Thoracic aorta (tissue), 2 donors: ENCODE measurements around the gene SMTN. TPM values are rescaled to one million over a fixed set of nuclear protein-coding genes. Genes with fewer than 3 reads are reported as not detected.
A peak's percentile ranks its signal among the peaks of the same experiment; 100 is the strongest.

Experiments
- ATAC-seq: fragments of 150-250 bp; one replicate; pipeline ENCODE4 v1.8.0; 2017; ENCODE audit warnings: low read depth; ENCODE audit not compliant: insufficient number of reproducible peaks, low FRiP score
- DNase-seq: peaks from one replicate; pipeline ENCODE4 v3.0.0-alpha.2; 2020; ENCODE audit warnings: low spot score
- H3K27ac ChIP-seq, 2 donors: fragments of 200-600 bp; sonication (generic); 1 replicate in 1 of 2; 2 replicates in 1 of 2; pipeline ENCODE4 v1.5.1; 2016; ENCODE audit warnings: mild to moderate bottlenecking in 2 of 2, moderate library complexity in 2 of 2
- H3K27me3 ChIP-seq: fragments of 200-600 bp; sonication (generic); replicated peaks from 2 replicates; pipeline ENCODE4 v1.6.0; 2016; ENCODE audit warnings: mild to moderate bottlenecking; ENCODE audit not compliant: insufficient read depth
- H3K36me3 ChIP-seq: fragments of 200-600 bp; sonication (generic); one replicate; pipeline ENCODE4 v1.5.1; 2016
- H3K4me1 ChIP-seq, 2 donors: fragments of 200-600 bp; sonication (generic); 1 replicate in 1 of 2; 2 replicates in 1 of 2; pipeline versions ENCODE4 v1.5.1 to v1.6.0; 2016; ENCODE audit warnings: low read depth in 2 of 2, mild to moderate bottlenecking in 1 of 2; ENCODE audit not compliant: control insufficient read depth in 1 of 2
- H3K4me3 ChIP-seq: fragments of 200-600 bp; sonication (generic); 2 replicates; pipeline ENCODE4 v1.5.1; 2016; ENCODE audit warnings: mild to moderate bottlenecking
- H3K9me3 ChIP-seq: fragments of 200-600 bp; sonication (generic); 2 replicates; pipeline ENCODE4 v1.5.1; 2016
- CTCF ChIP-seq: fragments of 200-600 bp; sonication (generic); IDR thresholded peaks from one replicate; pipeline ENCODE4 v1.5.1; 2019; ENCODE audit warnings: antibody characterized with exemption
- total RNA-seq, 2 donors: library from RNA; depleted of rRNA; stranded (reverse); fragments of >200 nt; gene quantifications; one replicate each; pipeline versions ENCODE4 v1.1.0 to v1.2.3, GENCODE V29; 2016

SMTN gene
- total RNA-seq: 100 to 1,000 TPM; 632 to 946 TPM

GRCh38 chr22:31080848-31081649, at the start of gene SMTN:
Gene SMTN (plus strand): TSS chr22:31081318. CDS start chr22:31083259, 1,941 bp downstream.
- Histone ChIP-seq H3K4me1 (peaks cover 12 to 36% of the 10 kb centered on the region in 2 donors), H3K27ac (peak within 1 kb of the TSS; percentile 88 to 92), H3K36me3 (peaks cover 4% of the 10 kb centered on the region), H3K27me3 (no peaks in the 10 kb centered on the region), H3K4me3 (peak within 1 kb of the TSS; percentile 76), H3K9me3 (no peaks in the 10 kb centered on the region)
- DNase-seq: no peak
- TF ChIP-seq CTCF: no peak
- peak; percentile 68 for ATAC-seq

GRCh38 chr22:31036671-31037550, 44.2 kb upstream of the SMTN start:
- peak; percentile 53 for ATAC-seq
- peak overlapping the region; percentile 50 for H3K4me3 ChIP-seq
- no peak for TF ChIP-seq CTCF

GRCh38 chr22:31038686-31039085, 42.4 kb upstream of the SMTN start:
- ATAC-seq (no peak), DNase-seq (no peak)
- no peaks in the 10 kb centered on the region for H3K27me3 ChIP-seq
- H3K36me3 ChIP-seq: no peaks in the 10 kb centered on the region
- H3K9me3 ChIP-seq: no peaks in the 10 kb centered on the region
- no peak overlapping the region for H3K4me3 ChIP-seq
- no peak for TF ChIP-seq CTCF
- H3K4me1 ChIP-seq: peaks cover 11 to 50% of the 10 kb centered on the region in 2 donors
- peak overlapping the region; percentile 64 to 94 for H3K27ac ChIP-seq

More at GRCh38 chr22:31036671-31037550, 44.2 kb upstream of the SMTN start:
- peaks cover 11 to 43% of the 10 kb centered on the region in 2 donors for H3K4me1 ChIP-seq
- H3K27me3 ChIP-seq: no peaks in the 10 kb centered on the region
- no peaks in the 10 kb centered on the region for H3K36me3 ChIP-seq
- H3K27ac ChIP-seq: peak overlapping the region; percentile 91 to 94
- no peaks in the 10 kb centered on the region for H3K9me3 ChIP-seq
- no peak for DNase-seq

GRCh38 chr22:31039393-31039792, 41.7 kb upstream of the SMTN start:
- Histone ChIP-seq H3K4me1 (peaks cover 17 to 57% of the 10 kb centered on the region in 2 donors), H3K4me3 (peak overlapping the region; percentile 10), H3K36me3 (no peaks in the 10 kb centered on the region)

More at GRCh38 chr22:31039393-31039792, 41.7 kb upstream of the SMTN start:
- DNase-seq (no peak), ATAC-seq (peak; percentile 29)
- Histone ChIP-seq H3K9me3 (no peaks in the 10 kb centered on the region), H3K27ac (peak overlapping the region; percentile 89 to 94), H3K27me3 (no peaks in the 10 kb centered on the region)
- TF ChIP-seq CTCF: no peak
